Mammary epithelial cell (primary cell): Measurements from ENCODE around the gene FAM234B.

Experiments used
- EZH2 ChIP-seq: IDR thresholded peaks from 2 replicates; pipeline ENCODE4 v1.6.1; 2012; ENCODE audit warnings: low read length, inconsistent platforms, borderline replicate concordance
- TF ChIP-seq, protein P1 (sequence below), 2 donors: IDR thresholded peaks in 1 of 2; conservative IDR thresholded peaks in 1 of 2; 2 replicates each; pipeline ENCODE4 v1.5.1; 2011 to 2012; ENCODE audit warnings: inconsistent platforms in 2 of 2, low read length in 2 of 2, mild to moderate bottlenecking in 2 of 2, control low read depth in 1 of 2, low read depth in 1 of 2; ENCODE audit not compliant: insufficient read depth in 1 of 2; ENCODE audit errors: extremely low read depth in 1 of 2

DNA sequence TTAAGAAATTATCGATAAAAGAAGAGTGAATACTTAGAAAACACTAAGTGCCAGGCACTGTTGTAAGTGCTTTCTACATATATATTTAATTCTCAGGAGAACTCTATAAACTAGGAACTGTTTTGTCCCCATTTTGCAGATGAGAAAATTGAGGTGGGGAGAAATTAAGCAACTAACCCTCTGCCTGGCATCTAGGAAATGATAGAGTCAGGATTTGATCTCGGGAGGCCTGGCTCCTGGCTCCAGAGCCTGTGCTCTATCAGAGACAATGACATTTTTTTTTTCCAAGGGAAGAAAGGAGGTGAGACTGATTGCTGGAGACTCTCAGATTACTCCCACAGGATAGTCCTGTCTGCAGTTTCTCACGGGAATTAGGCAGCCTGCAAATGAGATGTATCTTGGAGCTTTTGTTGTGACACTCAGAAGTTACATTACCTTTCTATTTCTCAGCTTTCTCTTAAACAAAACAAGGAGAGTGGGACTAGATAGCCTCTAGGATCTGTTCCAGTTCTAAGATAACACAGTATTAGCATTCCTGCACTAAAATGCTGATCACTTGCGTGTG lies 1.4 kb upstream of the FAM234B start:
- TF ChIP-seq, protein P1, sequence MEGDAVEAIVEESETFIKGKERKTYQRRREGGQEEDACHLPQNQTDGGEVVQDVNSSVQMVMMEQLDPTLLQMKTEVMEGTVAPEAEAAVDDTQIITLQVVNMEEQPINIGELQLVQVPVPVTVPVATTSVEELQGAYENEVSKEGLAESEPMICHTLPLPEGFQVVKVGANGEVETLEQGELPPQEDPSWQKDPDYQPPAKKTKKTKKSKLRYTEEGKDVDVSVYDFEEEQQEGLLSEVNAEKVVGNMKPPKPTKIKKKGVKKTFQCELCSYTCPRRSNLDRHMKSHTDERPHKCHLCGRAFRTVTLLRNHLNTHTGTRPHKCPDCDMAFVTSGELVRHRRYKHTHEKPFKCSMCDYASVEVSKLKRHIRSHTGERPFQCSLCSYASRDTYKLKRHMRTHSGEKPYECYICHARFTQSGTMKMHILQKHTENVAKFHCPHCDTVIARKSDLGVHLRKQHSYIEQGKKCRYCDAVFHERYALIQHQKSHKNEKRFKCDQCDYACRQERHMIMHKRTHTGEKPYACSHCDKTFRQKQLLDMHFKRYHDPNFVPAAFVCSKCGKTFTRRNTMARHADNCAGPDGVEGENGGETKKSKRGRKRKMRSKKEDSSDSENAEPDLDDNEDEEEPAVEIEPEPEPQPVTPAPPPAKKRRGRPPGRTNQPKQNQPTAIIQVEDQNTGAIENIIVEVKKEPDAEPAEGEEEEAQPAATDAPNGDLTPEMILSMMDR (conservative IDR thresholded peaks at IDR 0.05 in 1 of 2, IDR thresholded peaks at IDR 0.05 in 1 of 2; ENCODE audit: extremely low read depth in 1 of 2, insufficient read depth in 1 of 2, low read depth in 1 of 2, low read length in 2 of 2) = no peak
- TF ChIP-seq EZH2 = no peak
